SU-DHL-6 (cell line): ENCODE data around the gene GULP1.

Experiments used
- H2AFZ ChIP-seq: fragments of 200-600 bp; sonication (generic); 2 replicates; pipeline ENCODE4 v1.6.1; 2014; ENCODE audit warnings: low read depth, mild to moderate bottlenecking, moderate library complexity, mixed read lengths, antibody characterized with exemption, low read length; ENCODE audit not compliant: severe bottlenecking
- H3F3A ChIP-seq: fragments of 200-600 bp; shearing (Covaris generic); 2 replicates; pipeline ENCODE4 v1.6.0; 2016; ENCODE audit warnings: antibody characterized with exemption, mild to moderate bottlenecking; ENCODE audit not compliant: insufficient read depth
- H3K27ac ChIP-seq: fragments of 200-600 bp; sonication (generic); 2 replicates; pipeline ENCODE4 v1.5.1; 2016; ENCODE audit warnings: low read depth, mild to moderate bottlenecking, low read length, moderate library complexity, mixed read lengths
- H3K27me3 ChIP-seq: fragments of 200-600 bp; sonication (generic), shearing (Covaris generic); 2 replicates; pipeline ENCODE4 v1.6.0; 2014; ENCODE audit warnings: mild to moderate bottlenecking, low read length
- H3K36me3 ChIP-seq: fragments of 200-600 bp; sonication (generic); 2 replicates; pipeline ENCODE4 v1.6.1; 2014; ENCODE audit warnings: mild to moderate bottlenecking, low read length, mixed read lengths
- H3K4me2 ChIP-seq: fragments of 300-600, 200-600 bp; shearing (Covaris generic), sonication (generic); 2 replicates; pipeline ENCODE4 v1.6.0; 2014; ENCODE audit warnings: low read length, low read depth, mild to moderate bottlenecking; ENCODE audit not compliant: poor library complexity, severe bottlenecking
- H3K4me3 ChIP-seq: fragments of 200-600 bp; sonication (generic); 2 replicates; pipeline ENCODE4 v1.5.1; 2014; ENCODE audit warnings: antibody characterized with exemption, low read length, mild to moderate bottlenecking, mixed read lengths; ENCODE audit not compliant: insufficient read depth, poor library complexity, severe bottlenecking
- H3K79me2 ChIP-seq: fragments of 200-600 bp; sonication (generic); 2 replicates; pipeline ENCODE4 v1.6.1; 2014; ENCODE audit warnings: mild to moderate bottlenecking, low read length, moderate library complexity; ENCODE audit not compliant: insufficient read depth
- H3K9ac ChIP-seq: fragments of 200-600 bp; sonication (generic); 2 replicates; pipeline ENCODE4 v1.7.0; 2014; ENCODE audit warnings: mild to moderate bottlenecking, low read length
- H3K9me2 ChIP-seq: fragments of 200-600 bp; sonication (generic); replicated peaks from 2 replicates; pipeline ENCODE4 v1.6.1; 2014; ENCODE audit warnings: low read length; ENCODE audit not compliant: insufficient read depth
- H3K9me3 ChIP-seq: fragments of 200-600 bp; sonication (generic); 2 replicates; pipeline ENCODE4 v1.6.1; 2014; ENCODE audit warnings: low read length, mixed read lengths; ENCODE audit not compliant: insufficient read depth
- H4K20me1 ChIP-seq: fragments of 200-600 bp; sonication (generic); 2 replicates; pipeline ENCODE4 v1.6.1; 2014; ENCODE audit warnings: low read depth, mild to moderate bottlenecking, antibody characterized with exemption, low read length, moderate library complexity, mixed read lengths
- EZH2phosphoT487 ChIP-seq: fragments of 200-600 bp; sonication (generic), shearing (Covaris generic); conservative IDR thresholded peaks from 2 replicates; pipeline ENCODE4 v1.6.1; 2018; ENCODE audit warnings: mild to moderate bottlenecking, antibody characterized with exemption, low read length, moderate library complexity, mixed read lengths
- TF ChIP-seq, protein P1 (sequence below): fragments of 200-600 bp; sonication (generic); IDR thresholded peaks from one replicate; pipeline ENCODE4 v1.5.1; 2017; ENCODE audit warnings: antibody characterized with exemption, mild to moderate bottlenecking, low read length, moderate library complexity; ENCODE audit not compliant: insufficient read depth, poor library complexity, severe bottlenecking

Gene GULP1

DNA sequence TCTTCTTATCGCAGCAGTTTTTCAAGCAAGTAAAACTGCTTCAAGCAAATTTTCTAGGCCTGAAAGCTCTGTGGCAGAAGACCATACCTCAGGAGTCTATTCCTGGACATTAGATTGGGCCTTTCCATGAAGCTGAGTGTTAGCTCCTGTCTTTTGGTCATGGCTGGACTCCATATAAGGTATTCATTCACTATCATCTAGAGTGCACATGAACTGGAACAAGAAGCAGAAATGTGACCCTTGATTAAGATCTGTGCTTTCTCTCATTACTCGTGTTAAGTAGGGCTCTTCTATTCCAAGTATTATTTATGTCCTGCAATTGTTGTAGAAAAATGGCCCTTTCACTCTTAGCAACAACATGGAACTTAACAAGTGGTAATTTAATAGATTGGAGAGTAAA, 5.9 kb upstream of the GULP1 start:
- H3K4me2 ChIP-seq: no peak overlapping the region
- no peaks in the 10 kb centered on the region for H3K9me3 ChIP-seq
- no peaks in the 10 kb centered on the region for H3K79me2 ChIP-seq
- H3K9ac ChIP-seq: no peak overlapping the region
- no peaks in the 10 kb centered on the region for H3K27me3 ChIP-seq
- no peaks in the 10 kb centered on the region for H3K9me2 ChIP-seq
- no peaks in the 10 kb centered on the region for H3F3A ChIP-seq
- H4K20me1 ChIP-seq: no peaks in the 10 kb centered on the region
- H2AFZ ChIP-seq: no peak overlapping the region
- TF ChIP-seq, protein P1, sequence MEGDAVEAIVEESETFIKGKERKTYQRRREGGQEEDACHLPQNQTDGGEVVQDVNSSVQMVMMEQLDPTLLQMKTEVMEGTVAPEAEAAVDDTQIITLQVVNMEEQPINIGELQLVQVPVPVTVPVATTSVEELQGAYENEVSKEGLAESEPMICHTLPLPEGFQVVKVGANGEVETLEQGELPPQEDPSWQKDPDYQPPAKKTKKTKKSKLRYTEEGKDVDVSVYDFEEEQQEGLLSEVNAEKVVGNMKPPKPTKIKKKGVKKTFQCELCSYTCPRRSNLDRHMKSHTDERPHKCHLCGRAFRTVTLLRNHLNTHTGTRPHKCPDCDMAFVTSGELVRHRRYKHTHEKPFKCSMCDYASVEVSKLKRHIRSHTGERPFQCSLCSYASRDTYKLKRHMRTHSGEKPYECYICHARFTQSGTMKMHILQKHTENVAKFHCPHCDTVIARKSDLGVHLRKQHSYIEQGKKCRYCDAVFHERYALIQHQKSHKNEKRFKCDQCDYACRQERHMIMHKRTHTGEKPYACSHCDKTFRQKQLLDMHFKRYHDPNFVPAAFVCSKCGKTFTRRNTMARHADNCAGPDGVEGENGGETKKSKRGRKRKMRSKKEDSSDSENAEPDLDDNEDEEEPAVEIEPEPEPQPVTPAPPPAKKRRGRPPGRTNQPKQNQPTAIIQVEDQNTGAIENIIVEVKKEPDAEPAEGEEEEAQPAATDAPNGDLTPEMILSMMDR: no peak
- TF ChIP-seq EZH2phosphoT487: no peak
- H3K4me3 ChIP-seq: no peak overlapping the region
- H3K36me3 ChIP-seq: no peaks in the 10 kb centered on the region
- no peak overlapping the region for H3K27ac ChIP-seq

DNA sequence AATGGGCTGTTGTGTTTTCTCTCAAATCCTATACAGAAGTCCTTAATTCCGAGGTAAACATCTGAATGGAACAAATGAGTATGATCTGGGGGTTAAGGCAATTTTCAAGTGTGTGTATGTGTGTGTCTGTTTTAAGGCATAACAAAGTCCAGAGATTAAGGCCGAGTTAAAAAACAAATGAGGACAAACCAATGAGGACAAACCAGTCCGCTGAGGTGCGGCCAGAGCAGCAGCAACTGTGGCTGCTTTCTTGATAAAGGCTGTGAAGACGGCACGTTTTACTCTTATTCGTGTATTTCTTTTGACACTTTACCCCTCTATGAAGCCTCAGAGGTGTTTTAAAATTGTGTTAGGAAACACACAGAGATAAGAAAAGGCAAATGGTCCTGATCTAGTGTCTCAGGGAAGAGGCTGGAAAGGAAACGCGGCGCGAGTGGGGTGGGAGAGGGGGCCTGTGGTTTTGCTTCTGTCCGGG, 495 bp upstream of the GULP1 start:
- TF ChIP-seq EZH2phosphoT487: no peak
- TF ChIP-seq, protein P1: no peak
- H3K27ac ChIP-seq: no peak overlapping the region

DNA sequence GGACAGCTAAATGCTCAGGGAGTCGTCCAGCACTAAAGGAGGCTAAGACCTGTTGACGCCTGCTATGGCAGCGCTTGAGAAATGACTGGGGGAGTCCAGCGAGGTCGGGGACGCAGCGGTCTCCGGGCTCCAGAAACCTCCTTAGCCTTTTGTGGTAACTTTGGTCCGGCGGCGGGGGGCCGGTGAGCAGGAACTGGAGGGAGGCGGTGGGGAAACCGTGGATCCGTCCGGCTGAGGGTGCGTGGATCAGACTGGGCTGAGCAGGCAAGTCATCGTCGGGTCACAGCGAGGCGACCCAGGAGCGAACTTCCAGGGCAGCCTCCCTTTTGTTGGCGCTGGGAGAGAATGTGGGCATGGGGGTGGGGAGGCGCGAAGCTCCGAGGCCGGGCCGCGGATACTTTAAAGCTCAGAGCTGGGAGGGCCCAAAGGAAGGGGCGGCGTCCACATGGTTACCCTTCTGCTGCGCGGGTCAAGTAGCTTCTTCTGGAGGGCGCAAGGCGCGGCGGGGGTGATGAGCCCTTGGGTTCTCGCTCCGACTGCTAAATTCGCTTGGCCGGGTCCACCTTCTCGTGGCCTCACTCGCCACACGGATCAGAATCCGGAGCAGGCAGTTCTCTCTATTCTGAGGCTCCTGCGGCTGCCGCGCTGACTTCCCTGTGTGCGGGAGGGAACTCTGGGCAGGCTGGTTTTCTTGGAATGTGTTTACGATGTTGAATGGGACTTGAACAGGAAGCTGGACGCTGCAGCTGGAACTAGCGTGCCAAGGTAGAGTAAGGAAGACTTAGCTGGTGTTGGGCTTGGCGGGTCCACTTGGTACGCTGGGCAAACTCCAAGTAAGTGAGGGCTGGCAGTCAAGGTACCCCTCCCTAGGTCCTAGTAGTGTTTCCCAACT, 920 bp downstream of the GULP1 start:
- Histone ChIP-seq H3F3A (no peaks in the 10 kb centered on the region), H3K4me2 (no peak overlapping the region), H3K4me3 (no peak overlapping the region), H2AFZ (no peak overlapping the region), H3K9ac (no peak overlapping the region), H3K36me3 (no peaks in the 10 kb centered on the region), H3K9me3 (no peaks in the 10 kb centered on the region), H3K9me2 (no peaks in the 10 kb centered on the region), H3K79me2 (no peaks in the 10 kb centered on the region), H3K27ac (no peak overlapping the region), H3K27me3 (no peaks in the 10 kb centered on the region), H4K20me1 (no peaks in the 10 kb centered on the region)
- TF ChIP-seq, protein P1: no peak
- no peak for TF ChIP-seq EZH2phosphoT487

More for the DNA sequence above, 495 bp upstream of the GULP1 start:
- H3K4me3 ChIP-seq: no peak overlapping the region
- no peak overlapping the region for H3K4me2 ChIP-seq
- no peaks in the 10 kb centered on the region for H3F3A ChIP-seq
- H2AFZ ChIP-seq: no peak overlapping the region
- H3K79me2 ChIP-seq: no peaks in the 10 kb centered on the region
- H3K9me2 ChIP-seq: no peaks in the 10 kb centered on the region
- H3K27me3 ChIP-seq: no peaks in the 10 kb centered on the region
- H3K9me3 ChIP-seq: no peaks in the 10 kb centered on the region
- H3K36me3 ChIP-seq: no peaks in the 10 kb centered on the region
- H4K20me1 ChIP-seq: no peaks in the 10 kb centered on the region
- H3K9ac ChIP-seq: no peak overlapping the region
